ENCODE data around the gene SYT5.

DNA sequence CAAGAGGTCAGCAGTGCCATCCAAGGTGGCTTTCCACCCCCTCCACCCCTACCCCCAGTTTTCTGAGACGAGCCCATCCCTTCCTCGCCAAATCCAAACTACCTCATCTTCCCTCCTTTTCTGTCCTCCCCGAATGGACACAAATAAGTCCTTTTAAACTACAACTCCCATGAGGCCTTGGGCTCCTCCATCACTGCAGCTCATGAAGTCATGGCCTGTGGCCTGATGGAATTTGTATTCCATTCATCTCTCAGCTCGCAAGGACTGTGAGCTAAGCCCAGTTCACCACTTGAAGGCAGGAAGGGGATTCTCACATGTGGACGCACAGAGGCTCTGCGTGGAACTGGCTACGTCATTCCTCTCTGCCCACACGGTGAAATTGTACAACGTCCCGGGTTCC, 16.7 kb upstream of the SYT5 start:
- TF ChIP-seq, protein P1, sequence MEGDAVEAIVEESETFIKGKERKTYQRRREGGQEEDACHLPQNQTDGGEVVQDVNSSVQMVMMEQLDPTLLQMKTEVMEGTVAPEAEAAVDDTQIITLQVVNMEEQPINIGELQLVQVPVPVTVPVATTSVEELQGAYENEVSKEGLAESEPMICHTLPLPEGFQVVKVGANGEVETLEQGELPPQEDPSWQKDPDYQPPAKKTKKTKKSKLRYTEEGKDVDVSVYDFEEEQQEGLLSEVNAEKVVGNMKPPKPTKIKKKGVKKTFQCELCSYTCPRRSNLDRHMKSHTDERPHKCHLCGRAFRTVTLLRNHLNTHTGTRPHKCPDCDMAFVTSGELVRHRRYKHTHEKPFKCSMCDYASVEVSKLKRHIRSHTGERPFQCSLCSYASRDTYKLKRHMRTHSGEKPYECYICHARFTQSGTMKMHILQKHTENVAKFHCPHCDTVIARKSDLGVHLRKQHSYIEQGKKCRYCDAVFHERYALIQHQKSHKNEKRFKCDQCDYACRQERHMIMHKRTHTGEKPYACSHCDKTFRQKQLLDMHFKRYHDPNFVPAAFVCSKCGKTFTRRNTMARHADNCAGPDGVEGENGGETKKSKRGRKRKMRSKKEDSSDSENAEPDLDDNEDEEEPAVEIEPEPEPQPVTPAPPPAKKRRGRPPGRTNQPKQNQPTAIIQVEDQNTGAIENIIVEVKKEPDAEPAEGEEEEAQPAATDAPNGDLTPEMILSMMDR (conservative IDR thresholded peaks at IDR 0.05; ENCODE audit: low read length) = no peak
- TF ChIP-seq EZH2phosphoT487 (IDR thresholded peaks at IDR 0.05; ENCODE audit: borderline replicate concordance) = no peak
